ENCODE data around the gene RYR1.

- no peak for TF ChIP-seq CTCF (IDR thresholded peaks at IDR 0.05; ENCODE audit: low read depth, low read length, poor library complexity, severe bottlenecking)
- no peak for TF ChIP-seq EZH2phosphoT487 (IDR thresholded peaks at IDR 0.05; ENCODE audit: borderline replicate concordance, low read length)
Observed at GRCh38 chr19:38383743-38384142, 49.7 kb upstream of the RYR1 start.
